Fibroblast of gingiva (primary cell): ENCODE measurements around the gene LRRTM1.

ENCODE experiments used
- DNase-seq: peaks from one replicate; pipeline ENCODE4 v3.0.0-alpha.2; 2011; ENCODE audit warnings: low read depth

The LRRTM1 gene

GRCh38 chr2:80302314-80303005 is 2.1 kb downstream of the LRRTM1 start:
- DNase-seq: no peak

DNA sequence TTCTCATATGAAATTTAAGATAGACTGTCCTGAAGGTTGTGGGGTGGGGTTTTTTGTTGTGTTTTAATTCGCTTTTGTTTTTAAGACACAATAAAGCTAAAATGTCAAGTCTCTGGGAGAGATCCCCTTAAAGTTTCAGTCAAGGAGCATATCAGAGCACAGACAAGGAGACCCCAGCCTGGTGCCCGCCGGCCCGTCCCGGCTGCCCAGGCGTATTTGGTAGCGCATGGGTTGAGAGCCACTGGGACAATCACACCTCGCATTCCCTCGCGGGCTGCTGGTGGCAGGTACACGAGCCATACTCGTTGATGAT is 2.6 kb downstream of the LRRTM1 start:
- DNase-seq: no peak

GRCh38 chr2:80300954-80301353 is 3.6 kb downstream of the LRRTM1 start:
- DNase-seq: no peak

- DNase-seq: no peak
Measured at GRCh38 chr2:80300346-80300745, 4.2 kb downstream of the LRRTM1 start.

DNA sequence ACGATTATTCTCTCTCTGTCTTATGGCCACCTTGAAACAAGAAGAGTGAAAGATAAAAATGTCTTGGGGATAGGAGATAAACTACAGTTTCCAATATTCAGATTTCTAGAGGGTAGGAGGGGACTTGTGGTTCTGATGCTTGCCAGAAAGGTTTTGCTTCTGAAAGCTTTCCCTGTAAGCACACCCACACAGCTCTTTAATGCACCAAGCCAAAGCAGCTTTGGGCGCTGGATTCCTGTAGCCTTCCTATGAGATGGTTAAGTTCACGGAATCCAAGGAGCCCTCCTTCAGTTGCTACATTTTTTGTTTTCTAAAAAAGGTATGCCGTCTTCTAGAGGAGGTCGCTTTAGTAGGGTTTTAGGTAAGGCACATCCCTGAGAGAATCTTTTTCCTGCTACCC is 4.9 kb downstream of the LRRTM1 start:
- DNase-seq: no peak

DNA sequence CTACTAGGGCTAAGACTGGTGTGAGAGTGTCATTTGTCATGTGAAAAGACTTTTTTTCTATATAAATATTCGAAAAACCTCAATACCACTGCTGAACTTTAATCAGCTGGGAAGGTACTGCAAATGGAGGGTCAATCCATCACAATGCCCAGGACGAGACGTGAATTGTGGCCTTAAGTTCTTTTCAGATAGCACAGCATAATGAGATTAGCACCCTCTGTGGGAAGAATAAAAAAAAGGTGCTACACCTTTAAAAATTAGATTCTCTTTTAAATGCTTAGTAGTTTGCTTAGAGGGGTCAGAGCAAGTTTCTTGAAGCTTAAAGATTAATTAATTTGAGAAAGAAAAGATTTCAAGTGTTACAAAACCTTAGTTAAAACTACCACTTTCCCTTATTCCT is 5.6 kb downstream of the LRRTM1 start:
- DNase-seq: no peak

- DNase-seq: no peak
Measured at GRCh38 chr2:80293039-80293438, 11.5 kb downstream of the LRRTM1 start.

- DNase-seq: no peak
Measured at GRCh38 chr2:80292474-80292873, 12.1 kb downstream of the LRRTM1 start.

DNA sequence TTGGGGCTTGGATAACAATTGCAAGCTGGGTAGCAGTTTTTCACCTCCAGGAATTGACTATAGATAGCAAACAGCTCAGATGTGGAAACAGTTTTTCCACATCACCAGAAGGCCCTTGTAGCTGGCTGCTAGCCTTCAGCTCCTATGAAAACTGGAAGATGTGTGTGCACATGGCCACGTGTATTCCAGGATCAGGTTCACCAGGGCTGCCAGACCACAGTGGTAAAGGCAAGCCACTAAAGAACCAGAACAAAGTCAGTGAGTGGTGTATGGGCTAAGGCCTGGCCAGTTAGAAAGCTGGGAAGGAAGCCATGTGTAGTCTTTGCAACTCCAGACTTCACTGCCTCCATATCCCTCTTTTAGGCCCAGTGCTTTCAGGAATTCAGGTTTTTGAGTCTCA is 12.9 kb downstream of the LRRTM1 start:
- DNase-seq: no peak

DNA sequence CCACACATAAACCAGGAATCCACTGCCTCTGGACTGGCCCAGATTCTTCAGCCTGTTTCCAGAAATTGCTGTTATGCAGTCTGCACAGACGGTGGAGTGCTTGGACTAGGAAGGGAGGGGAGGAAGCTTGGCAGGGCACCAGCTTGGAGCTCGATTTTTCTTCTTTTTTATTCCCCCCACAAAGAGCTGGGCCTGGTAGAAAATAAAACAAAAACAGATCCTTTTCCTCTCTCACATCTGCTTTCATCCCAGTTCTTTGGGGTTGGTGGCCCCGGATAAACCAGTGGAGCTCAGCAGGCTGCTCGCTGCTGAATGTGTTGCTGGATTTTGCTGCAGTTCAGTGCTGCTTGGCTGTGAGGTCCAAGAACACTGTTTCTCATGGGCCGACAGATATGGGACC is 16.0 kb downstream of the LRRTM1 start:
- no peak for DNase-seq

GRCh38 chr2:80281049-80281448 is 23.5 kb downstream of the LRRTM1 start:
- DNase-seq: no peak

- no peak for DNase-seq
Measured at GRCh38 chr2:80280598-80280997, 24.0 kb downstream of the LRRTM1 start.

GRCh38 chr2:80269806-80270205 is 34.7 kb downstream of the LRRTM1 start:
- DNase-seq: no peak

- DNase-seq: no peak
Measured at GRCh38 chr2:80266231-80266630, 38.3 kb downstream of the LRRTM1 start.

DNA sequence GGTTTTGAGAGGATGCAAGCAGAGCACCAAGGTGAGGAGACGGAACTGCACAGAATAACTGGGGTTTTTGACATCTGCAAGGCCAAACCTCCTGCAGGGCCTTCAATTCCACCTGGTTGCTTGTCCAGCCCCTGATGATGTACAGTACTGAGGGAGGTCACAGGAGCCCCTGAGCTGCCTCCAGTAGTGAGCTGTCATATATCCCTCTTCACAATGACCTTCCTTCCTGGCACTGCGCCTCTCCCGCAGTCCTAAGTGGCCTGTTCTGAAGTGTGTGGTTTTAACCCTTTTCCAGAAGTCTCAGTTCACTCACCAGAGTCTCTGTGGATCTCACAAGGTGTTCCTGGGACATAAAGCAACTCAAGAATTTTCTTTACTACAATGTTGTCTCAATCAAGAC is 45.3 kb downstream of the LRRTM1 start:
- no peak for DNase-seq

DNA sequence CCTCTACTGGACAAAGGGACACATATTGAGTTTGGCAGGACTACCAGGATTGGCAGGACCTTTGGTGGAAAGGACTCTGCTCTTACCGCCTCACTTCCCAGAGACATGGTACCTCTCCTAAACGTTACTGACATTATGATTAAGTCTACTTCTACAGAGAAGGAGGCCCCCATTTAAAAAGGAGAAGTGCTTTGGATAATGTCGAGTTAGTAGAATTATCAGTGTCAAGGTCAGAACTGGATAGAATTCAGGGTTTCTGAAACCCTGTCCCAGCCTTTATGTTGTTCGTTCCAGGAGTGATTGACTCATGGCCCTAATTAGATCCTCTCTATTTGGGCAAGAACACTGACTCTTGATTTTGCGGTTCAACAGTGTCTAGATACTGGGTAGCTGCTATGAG is 45.8 kb downstream of the LRRTM1 start:
- no peak for DNase-seq

DNA sequence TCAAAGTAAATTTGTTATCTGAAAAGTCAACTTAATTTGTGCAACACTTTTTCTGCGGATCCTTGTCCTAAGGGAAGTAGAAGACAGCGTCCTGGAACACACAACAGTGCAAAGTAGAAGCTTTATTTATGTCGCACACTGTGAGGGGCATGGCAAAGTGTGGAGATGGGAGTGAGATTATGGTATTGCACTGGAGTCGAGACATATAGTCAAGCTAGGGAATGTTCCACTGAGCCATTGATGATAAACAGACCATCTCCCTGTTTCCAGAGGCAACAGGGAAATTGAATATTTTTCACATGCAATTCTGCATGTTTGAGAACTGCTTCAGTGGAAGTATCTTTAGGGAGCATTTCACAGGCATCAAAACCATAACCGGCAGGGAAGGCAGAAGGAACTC is 46.2 kb downstream of the LRRTM1 start:
- DNase-seq: no peak

- no peak for DNase-seq
Measured at GRCh38 chr2:80257450-80257849, 47.1 kb downstream of the LRRTM1 start.

DNA sequence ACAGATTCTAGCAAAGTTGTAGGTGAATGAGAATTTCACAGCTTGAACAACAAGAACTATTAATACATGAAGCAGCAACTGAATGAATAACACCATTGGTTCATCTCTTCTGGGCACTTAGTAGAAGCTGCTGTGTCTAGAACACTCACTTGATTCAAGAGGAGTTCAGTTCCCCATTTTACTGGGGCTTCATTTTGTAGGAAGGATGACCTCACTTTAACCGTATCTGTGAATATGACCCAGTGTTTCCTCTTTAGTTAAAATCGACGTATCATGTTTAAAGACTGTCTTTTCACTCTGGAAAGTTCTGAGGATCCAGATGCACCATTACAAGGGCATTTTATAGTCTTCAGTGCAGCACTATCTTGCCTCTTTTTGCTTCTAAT is 47.8 kb downstream of the LRRTM1 start:
- DNase-seq: no peak

DNA sequence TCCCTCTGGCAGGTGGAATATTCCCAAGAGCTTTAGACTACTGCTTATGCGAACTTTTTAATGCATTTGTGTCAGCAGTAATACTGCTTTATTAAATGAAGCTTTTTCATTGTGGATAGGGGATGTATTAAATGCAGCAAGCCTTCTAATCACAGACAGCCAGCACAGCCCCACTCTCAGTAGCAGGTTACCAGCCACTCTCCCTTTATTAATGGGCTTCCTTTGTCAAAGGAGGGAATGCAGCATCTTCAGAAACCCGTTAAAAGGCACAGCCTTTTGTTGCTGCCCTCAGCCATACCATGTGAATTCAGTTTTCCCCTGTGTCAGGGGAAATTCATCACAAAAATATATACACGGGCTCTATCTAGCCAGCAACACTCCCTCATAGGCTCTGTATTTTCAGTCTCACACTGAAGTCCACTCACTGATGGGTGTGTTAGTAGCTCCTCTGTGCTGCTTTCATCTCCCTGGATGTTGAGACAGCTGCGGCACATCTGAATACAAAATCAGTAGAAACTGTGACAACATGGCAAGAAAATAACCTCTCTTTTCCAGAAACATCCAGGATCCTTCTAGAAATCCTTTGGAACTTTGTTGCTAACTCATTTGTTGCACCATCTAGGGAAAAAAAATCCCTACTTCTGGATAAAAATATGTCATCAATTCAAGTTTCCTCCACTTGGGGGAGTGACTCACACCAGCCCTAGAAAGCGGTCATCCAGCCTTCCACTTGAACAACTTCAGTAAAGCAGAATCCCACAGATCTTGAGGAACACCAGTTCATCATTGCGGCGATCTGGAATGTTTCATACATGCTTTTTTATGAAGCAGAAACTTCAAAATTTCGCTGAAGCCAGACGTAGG is 48.4 kb downstream of the LRRTM1 start:
- no peak for DNase-seq

GRCh38 chr2:80252294-80252986 is 52.1 kb downstream of the LRRTM1 start:
- DNase-seq: no peak
